Daoy (cell line): ENCODE data around the gene IDI1. TPM values are rescaled to one million over a fixed set of nuclear protein-coding genes. Genes with fewer than 3 reads are reported as not detected.
"Not testable (repeated sequence)": the region's sequence is repeated elsewhere in the genome, so short reads cannot be mapped to it uniquely, and the experiment has no call there.

ENCODE experiments used
- DNase-seq: peaks from one replicate; pipeline ENCODE4 v3.0.0-alpha.2; 2015; ENCODE audit warnings: low read depth
- total RNA-seq: library from RNA; depleted of rRNA; stranded (reverse); fragments of >200 nt; shearing (Covaris generic); gene quantifications from 2 replicates; pipeline ENCODE4 v1.2.3, GENCODE V29; 2014

Gene IDI1
- total RNA-seq, 1 experiment from 2014 or later = 50.8 TPM

DNA sequence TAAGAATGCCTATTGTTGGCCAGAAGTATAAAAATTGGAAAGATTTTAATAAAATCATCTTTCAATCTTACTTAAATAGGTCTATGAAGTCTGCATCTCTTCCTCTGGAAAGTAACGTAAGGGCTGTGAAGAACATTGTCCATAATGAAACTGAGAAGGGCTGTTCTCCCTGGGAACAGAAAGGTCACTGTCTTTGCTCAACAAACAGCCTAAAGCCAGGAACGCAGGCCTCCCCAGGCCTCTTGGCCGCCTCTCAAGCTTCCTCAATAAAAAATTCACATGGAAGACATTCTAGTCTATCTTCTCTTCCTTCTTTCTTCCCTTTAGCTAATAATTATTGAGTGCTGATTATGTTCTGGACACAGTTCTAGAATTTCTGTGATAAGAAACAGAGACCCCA, 14.2 kb downstream of the IDI1 start:
- no peak for DNase-seq

DNA sequence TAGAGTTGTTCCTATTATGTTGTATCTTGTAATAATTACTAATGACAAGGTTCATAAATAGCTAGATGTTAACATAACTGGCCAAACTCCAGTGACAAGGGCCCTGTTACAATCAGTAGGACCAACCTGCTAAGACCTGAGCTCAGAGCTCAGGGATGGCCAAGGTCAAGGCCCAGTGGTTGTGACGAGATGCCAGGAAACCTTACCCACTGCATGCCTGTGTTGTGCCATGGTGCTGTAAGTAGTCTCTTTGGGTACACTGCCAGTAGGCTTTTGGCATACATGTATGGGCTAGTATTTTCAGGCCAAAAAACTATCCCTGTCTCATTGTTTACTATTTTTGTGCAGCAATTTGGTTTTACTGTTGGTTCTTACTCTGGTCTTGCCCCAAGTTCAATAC, 15.3 kb downstream of the IDI1 start:
- no peak for DNase-seq

DNA sequence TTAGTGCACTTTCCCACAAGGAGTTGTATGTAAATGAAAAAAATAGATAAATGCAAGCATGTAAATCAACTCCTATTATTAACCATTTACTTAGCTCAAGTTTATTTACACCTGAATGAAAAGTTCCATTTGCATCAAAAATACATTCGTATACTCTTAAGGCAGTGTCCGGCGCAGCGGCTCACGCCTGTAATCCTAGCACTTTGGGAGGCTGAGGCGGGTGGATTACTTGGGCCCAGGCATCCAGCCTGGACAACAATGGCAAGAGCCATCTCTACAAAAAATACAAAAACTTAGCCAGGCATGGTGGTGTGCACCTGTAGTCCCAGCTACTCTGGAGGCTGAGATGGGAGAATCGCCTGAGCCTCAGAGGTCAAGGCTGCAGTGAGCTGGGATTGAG, 19.1 kb downstream of the IDI1 start:
- no peak for DNase-seq

DNA sequence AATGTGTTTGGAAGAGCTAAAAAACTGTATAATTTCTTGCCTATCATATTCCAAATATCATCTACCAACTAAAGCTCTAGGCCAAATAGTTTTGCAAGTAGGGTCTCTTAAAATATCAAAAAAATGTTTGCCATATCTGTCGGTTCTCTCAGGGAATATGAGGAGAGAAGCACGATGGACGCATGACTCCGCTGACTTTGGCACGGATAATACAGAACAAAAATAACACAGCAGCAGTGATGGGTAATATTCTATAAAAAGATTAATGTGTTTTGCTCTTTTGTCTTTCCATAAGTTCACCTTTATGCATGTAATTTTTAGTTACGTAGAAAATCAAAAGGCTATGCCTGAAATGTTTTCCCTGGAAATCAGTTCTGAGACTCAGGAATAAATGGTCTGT, 22.3 kb downstream of the IDI1 start:
- no peak for DNase-seq

DNA sequence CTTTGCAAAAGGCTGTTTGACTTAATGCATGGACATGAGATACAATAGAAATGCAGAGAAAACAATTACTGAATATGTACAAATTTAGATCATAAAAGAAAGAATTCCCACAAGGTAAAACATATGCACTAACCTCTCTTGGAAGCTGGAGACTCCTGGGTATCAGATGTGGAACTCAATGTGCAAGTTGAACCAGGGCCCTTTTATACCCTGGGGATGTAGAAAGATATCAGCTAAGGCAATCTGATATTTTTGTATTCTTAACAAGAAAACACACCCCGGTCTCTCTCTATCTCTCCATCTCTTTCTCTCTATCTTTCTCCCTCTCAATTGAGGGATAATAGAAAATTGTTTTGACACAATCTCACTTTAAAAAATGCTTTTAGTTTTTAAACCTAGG, 23.2 kb downstream of the IDI1 start, which contains the start of gene IDI2:
Gene IDI2, minus strand, starts transcription at position 177 of the 400 bp plus-strand sequence. CDS start 1,136 bp downstream, outside the sequence.
- no peak for DNase-seq

DNA sequence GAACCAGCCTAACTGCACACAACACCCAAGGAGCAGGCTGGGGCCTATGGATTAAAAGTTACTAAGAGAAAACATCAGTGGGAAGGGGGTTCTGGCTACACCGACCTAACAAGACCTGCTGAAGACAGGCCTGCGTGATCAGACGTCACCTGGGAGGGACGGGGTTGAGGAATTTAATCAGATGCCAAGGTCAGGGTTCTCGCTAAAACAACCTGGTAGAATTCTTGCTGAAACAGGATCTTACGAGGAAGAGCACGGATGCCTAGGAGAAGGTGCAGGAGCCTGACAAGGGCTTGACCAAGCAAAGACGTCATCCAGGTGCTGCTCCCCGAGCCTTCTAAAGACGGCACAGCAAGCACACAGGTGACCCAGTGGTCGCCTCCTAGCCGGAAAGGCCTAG, 24.8 kb downstream of the IDI1 start:
- no peak for DNase-seq

DNA sequence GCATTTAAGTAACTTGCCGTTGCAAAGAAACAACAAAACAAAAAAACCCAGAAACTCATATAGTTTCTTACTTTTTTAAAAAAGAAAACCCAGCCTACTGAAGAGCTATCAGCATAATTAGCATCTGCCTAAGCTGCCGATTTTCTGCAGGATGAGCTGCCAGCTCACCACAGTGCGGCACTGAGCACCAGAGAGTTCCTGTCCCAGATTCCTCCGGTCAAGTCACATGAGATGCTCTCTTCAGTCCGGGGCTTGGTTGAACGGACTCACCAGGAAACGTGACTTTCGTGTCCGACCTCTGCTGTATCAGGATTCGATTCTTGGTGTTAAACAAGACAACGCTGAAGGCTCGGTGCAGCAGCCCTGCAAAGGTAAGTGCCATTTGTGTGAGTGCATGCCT, 26.5 kb downstream of the IDI1 start:
- no peak for DNase-seq

DNA sequence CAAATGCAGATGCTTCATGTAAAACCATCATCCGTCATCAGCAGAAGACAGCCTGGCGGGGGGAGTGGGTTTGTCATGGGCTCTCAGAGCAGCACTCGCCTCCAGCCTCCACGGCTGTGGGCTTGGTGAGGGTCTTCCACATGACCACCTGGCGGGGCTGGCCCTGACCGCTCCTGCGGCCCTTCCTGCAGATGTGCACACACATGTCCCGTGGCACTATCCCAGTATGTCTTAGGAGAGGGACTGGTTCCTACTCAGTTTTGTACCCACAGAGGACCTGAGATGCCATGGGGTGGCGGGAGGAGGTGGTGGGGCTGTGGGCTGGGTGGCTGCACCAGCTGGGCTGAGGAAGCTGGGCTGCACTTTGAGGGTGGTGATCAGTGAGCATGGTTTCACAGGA, 28.0 kb downstream of the IDI1 start:
- DNase-seq = no peak

DNA sequence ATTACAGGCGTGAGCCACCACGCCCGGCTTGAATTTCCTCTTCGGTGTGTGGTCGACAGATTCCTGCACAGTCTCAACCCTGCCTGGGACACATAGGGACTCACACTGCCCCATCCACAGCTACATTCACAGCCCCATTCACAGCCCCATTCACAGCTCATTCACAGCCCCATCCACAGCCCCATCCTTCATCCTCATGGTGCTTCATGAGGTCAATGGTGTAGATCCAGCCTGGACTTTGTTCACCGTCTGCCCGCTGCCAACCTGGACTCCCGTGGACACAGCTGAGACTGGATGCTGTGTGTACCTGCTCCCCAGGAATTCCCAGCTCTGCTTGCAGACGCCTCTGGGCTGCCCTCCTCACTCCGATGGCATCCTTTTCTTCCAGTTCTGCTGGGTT, 28.5 kb downstream of the IDI1 start:
- DNase-seq = no peak

DNA sequence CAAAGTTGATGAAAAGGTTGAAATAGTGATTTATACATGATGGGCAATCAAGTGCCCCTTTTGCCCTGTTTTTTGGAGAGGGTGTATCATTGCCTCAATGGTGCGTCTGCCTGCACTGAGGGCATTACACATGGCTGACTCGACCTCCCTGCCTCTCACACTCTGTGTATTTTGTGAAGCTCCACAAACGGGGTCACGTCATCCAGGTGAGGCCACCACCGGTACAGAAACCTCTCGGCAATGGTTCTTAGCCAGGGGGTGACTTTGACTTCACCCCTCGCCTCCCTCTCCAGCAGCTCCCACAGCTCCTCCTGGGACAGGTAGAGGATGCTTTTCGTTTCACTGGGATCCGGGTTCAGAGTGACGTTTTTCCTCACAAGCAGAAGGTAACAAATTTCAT, 29.6 kb downstream of the IDI1 start:
- DNase-seq = no peak

DNA sequence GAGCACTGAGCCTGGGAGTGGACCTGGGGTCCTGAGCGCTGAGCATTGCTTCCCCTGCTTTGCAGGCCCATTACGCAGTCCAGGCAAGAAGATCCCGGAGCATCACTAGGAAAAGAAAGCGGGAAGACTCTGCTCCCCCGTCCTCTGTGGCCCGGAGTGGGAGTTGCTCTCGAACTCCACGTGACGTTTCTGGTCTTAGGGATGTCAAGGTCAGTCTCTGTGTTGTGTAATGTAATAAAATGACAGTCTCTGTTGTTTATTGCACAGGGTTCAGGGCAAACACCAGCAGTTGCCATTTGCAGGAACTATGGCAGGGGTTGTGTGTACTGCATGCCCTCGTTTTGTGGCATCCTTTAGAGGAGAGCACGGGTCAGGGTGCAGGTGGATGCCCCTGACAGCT, 33.2 kb downstream of the IDI1 start:
- DNase-seq = no peak

DNA sequence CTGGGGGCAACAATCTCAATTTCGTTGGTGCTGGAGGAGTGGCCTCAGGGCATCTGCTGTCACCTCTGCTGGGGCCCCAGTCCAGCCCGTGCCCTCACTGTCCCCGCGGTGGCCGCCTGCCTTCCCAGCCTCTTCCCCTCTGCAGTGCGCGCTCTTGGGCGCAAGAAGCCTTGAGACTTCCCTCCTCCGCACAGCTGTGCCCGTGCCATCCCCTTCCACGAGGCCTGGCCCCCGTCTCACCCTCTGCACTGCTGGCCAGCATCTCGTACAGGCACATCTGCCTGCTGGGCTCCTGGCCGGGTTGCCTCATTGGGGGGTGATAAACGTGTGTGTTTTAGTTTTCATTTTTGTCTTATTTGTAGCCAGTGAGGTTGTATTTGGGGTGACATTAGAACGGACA, 37.2 kb downstream of the IDI1 start:
- no peak for DNase-seq

DNA sequence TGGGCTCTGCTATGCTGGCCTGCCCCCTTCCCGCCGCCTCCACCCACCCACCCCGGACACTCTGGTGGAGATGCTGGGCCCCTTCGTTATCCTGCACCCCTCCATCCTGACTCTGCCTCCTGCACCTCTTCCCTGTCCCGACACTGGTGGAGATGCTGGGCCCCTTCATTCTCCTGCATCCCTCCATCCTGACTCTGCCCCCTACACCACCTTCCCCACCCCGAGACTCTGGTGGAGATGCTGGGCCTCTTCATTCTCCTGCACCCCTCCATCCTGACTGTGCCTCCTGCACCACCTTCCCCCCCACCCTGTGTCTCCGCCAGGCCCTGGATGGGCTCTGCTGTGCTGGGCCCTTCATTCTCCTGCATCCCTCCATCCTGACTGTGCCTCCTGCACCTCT, 38.2 kb downstream of the IDI1 start:
- DNase-seq = no peak

DNA sequence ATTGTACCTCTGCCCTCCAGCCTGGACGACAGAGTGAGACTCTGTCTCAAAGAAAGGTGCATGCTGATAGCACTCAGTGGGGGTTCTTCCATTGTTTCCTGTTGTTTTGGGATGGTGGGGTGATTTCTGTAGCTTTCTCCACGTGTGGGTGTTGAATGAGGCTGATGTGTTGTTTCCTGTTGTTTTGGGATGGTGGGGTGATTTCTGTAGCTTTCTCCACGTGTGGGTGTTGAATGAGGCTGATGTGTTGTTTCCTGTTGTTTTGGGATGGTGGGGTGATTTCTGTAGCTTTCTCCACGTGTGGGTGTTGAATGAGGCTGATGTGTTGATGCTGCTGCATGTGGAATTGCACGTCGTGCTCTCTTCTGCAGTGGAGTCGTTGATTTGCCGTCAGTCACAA, 39.0 kb downstream of the IDI1 start:
- not testable (repeated sequence) for DNase-seq

DNA sequence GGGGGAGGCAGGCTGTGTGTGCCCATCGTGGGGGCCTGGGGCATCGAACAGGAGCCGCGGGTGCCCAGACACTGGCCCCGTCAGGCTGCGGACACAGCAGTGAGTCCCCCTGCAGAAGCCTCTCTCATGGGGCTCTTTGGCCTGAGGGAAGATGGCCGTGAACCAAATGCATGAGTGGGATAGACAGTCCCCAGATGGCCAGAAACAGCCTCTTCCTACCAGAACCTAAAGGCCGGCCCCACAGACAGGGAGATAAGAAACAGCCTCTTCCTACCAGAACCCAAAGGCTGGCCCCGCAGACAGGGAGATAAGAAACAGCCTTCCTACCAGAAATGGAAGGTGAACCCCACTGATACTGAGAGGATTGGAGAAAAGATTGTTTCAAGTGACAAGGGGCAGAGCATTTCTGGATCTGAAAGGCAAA, 39.8 kb downstream of the IDI1 start:
- no peak for DNase-seq

DNA sequence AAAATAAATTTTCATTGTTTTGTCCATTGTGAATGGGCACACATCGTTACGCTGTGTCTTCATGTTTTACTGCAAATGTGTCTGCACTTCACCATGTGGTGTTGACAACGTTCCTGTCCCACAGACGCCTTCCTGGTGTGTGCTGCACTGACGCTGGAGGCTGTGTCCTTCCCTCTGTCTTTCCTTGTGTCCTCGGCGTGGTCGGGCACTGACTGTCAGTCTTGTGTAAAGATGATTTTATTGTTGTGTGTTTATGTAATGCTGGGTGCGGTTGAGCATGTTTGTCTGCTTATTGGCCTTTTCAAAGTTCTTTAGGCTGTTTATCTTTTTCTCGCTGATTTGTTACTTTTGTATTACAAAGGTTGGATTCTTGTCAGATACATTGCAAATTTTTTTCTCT, 41.3 kb downstream of the IDI1 start:
- no peak for DNase-seq

DNA sequence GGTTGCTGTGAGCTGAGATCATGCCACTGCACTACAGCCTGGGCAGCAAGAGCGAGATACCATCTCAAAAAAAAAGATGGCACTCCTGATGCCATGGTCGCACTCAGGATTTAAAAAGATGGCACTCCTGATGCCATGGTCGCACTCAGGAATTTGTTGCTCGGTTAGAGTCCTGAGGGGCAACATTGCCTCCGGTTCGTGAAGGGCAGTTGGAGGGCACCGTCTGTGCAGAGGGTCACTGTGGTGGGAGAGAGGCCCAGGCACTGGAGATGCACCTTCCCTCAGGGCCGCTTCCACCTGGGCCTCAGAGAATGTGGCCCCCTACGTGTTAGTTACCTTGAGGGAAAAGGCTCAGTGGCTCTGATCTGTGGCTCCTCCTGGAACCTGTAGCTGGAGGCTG, 42.3 kb downstream of the IDI1 start:
- DNase-seq = no peak

DNA sequence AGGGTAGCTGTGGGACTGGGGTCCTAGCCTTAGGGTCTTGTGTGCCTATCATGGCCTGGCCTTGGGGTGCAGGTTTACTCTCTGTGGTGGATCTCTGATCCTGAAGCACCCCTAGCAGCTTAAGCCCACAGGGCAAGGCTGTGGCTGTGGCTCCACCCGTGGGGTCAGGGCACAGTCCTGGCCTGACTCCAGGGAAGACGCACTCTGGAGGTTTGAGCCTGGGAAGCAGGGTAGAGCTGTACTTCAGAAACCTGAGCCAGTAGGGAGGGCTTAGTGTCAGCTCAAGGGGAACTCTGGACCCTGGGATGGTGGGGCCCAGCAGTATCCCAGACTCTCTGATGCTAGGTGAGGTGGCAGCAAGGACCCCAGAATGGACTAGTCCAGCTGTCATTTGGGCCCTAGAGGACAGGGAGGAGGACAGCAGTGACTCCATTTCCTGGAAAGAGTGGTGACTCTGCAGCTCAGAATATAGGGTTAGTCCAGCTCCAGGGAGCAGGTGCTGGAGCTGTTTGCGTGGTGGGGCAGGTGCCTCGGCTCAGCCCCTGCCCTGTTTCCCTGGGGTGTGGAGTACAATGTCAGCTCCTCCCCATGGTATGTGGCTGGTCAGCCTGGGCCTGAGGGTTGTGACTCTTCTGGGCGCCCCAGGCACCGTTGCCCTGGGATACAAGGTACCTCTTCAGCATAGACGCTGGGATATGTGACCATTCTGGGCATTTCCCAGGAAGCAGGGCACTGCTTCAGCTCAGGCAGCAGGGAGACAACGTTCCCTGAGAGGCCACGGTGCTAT, 44.8 kb downstream of the IDI1 start:
- DNase-seq = no peak

DNA sequence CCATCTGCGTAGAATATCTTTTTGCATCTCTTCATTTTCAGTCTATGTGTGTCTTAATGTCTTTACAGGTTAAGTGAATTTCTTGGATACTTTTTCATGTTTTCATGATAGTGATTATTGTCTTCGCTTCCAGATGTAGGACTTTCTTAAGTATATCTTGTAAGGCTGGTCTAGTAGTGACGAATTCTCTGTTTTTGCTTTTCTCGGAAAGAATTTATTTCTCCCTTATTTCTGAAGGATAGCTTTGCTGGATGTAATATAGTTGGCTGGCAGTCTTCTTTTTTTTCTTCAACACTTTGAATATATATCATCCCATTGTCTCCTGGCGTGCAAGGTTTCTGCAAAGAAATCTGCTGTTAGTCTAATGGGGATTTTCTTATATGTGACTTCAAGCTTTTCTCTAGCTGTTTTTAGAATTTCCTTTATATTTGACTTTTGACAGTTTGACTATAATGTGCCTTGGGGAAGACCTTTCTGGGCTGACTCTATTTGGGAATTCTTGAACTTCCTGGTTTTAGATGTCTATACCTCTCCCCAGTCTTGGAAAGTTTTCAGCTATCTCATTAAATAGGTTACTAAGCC, 46.4 kb downstream of the IDI1 start:
- no peak for DNase-seq

DNA sequence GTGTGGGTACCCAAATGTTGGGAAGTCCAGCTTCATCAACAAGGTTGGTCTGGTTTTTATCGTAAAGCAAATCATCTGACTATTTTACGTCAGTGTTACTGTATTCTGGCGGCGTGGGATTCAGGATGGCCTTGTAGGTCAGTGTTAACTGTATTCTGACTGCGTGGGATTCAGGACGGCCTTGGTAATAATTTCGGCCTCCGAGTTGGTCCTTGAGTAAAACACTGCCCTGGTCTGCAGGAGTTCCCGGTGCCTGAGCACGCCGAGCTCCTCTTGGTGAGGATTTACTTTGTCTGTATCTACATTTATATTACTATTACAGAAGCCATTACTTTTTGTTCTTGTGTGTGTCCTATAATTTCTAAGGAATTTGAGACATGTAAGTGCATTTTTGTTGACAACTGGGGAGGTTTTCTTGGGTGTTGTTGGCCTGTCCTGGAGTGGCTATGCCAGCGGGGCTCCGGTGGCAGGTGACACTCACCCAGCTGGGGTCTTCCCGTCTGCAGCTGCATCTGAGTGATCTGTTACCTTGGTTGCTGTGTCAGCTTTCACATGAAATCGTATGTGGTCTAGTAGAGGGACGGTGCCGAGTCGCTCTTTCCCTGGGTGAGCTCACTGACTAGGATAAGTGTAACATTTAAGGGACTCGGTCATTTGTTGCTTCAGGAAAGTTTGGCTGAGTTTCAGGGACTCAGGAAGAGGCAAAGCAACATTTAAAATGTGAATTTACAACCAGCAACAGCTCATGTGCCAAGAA, 51.5 kb downstream of the IDI1 start:
- DNase-seq = no peak

DNA sequence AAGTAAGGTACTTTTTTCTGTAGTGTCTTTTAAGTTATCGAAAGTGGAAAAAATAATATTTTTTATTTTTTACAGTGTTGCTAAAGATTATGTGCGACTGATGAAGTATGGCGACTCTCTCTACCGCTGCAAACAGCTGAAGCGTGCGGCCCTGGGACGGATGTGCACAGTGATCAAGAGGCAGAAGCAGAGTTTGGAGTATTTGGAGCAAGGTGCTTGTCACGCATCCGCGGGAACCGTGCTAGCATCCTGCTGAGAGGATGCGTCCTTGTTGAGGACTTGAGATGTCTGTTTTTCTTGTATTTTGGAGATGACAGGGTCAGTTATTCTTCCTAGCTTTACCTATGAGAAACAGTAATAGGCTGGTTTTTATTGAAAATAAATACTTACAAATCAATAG, 52.9 kb downstream of the IDI1 start:
- no peak for DNase-seq

DNA sequence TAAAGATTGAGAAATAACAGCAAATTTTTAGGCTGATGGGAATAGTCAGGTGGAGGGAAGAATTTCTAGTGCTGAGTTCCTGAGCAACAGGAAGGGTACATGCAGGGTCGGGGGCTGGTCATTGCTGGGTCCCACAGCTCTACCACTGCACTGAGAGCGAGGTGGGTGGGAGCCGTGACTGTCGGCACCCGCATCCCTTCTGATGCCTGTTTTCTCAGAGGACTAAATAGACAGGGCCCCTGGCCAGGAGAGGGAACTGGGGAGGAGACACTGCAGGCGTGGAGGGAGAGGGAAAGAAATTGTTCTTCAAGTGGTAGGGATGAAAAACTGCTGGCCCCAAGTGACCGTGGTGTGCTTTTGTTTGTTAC, 53.4 kb downstream of the IDI1 start:
- DNase-seq = no peak
